GM18951 (cell line): ENCODE data around the gene TP53I11.

ENCODE experiments used
- POLR2A ChIP-seq: IDR thresholded peaks from 4 replicates; pipeline ENCODE4 v1.6.1; 2011; ENCODE audit warnings: mild to moderate bottlenecking; ENCODE audit not compliant: insufficient read length, insufficient read depth; ENCODE audit errors: extremely low read depth
- in situ Hi-C: fragments of 300-500 bp; cut with MboI; formaldehyde crosslinking; loops from one replicate; pipeline ENCODE4 v1.12.0; 2022; ENCODE audit warnings: low sequenced_read_pairs, mixed read lengths, inconsistent platforms; ENCODE audit not compliant: unreplicated experiment

The TP53I11 gene

DNA sequence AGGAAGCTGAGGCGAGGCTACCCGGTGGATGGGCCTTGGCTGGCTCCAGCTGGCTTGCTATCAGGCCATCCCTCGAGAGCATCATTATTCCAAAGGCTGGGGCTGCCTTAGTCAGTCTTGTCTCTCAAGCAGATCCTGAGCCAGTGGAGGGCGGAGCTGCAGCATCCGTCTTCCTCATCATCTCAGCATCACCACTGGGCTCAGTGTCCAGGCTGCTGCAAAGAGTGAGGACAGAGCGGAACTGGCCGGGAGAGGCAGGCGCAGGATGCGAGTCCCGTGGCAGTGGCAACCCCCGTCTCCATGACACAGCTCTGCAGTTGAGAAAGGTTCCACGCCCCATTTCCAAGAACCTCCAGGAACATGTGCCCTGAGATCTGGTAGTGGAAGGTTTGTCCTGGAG lies 4.4 kb downstream of the TP53I11 start:
- no peak for TF ChIP-seq POLR2A
- in situ Hi-C loops, result loop anchor here (25.0 kb wide), 1 partner anchor 391 kb away; no protein-coding TSS in a partner anchor

DNA sequence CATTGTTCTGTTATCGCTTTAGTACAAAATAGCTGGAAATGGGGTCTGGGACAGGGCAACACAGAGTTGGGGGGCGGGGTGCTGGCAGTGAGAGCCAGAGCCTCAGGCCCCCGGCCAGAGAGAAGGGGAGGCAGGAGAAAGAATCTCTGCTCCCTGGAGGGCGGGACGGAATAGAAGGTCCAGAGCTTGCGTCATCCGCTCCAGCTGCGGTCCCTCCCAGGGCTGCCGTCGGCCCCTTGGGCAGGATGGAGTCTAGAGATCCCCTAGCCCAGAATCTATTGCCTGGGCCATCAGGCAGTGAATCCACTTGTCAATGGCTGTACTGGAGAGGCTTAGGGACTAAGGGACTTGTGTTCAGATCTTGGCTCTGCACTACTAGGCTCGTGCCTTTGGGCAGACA lies 5.0 kb downstream of the TP53I11 start:
- in situ Hi-C loops, result loop anchor here (25.0 kb wide), 1 partner anchor 392 kb away; no protein-coding TSS in a partner anchor

DNA sequence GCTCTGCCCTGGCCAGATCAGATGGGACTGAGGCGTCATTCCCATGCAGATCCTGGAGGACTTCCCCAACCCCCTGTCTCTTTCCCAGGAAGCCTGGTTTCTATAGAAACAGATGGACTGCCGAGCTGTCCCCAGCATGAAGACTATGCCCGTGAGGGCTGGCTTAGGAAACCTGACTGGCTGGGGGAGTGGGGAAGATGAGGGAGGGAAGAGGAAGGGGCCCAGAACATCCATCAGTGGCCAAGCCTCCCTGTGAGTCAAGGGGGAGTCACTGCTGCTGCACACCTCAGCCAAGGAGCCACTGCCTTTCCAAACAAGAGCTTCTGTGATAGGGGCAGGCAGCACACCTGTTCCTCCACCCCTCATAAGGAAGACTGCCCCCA lies 5.8 kb downstream of the TP53I11 start:
- TF ChIP-seq POLR2A, result no peak
- in situ Hi-C loops, result loop anchor here (5.0 to 25.0 kb wide), 2 partner anchors 162 to 392 kb away; no protein-coding TSS in a partner anchor

More for the DNA sequence above, 5.0 kb downstream of the TP53I11 start:
- TF ChIP-seq POLR2A, result no peak

DNA sequence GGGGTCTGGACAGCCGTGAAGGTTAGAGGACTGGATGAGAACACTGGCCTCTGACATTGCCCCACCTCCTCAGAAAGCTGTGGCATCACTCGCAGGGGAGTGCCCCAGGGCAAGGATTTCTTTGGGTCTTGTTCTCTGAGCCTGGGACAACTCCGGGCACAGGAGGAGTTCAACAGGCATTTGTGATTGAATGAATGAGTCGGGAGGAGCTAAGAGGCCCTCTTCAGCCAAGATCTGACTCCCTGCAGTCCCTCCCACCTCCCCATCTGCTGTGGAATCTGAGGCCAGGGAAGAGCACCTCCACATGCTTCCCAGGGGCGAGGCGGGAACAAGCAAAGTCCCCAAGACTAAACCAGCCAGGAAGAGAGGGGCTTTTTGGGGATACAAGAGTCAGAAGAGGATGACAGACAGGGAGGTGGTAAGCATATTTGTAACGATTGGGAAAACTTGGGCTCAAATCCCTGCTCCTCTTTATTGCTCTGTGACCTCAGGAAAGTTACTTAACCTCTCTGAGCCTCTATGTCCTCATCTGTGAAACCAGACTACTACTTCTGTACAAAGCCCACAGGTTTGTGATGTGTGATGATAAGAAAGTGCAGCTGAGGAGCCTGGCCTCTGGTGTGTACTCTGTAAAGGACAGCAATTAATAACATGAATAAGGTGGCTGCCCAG lies 6.4 kb downstream of the TP53I11 start:
- TF ChIP-seq POLR2A, result no peak
- in situ Hi-C loops, result loop anchor here (5.0 to 25.0 kb wide), 2 partner anchors 163 to 393 kb away; no protein-coding TSS in a partner anchor

DNA sequence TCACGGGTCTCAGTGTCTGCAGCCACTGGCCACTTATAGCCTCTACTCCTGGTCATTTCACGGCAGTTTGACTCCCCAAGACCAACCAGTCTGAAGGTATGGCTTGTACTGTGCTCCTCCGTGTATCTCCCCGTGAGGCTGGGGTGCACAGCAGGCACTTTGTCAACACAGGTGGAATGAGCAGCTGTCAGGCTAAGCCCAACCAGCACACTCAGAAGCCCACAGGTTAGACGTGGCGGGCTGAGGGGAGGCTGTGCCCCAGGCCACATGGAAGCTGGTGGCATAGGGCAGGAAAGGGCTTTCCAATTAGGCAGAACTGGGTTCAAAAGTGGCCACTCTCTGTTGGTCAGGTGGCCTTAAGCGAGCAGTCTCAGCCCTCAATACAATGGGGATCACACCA lies 7.0 kb downstream of the TP53I11 start:
- in situ Hi-C loops, result loop anchor here (5.0 to 25.0 kb wide), 2 partner anchors 164 to 394 kb away; no protein-coding TSS in a partner anchor
- no peak for TF ChIP-seq POLR2A

DNA sequence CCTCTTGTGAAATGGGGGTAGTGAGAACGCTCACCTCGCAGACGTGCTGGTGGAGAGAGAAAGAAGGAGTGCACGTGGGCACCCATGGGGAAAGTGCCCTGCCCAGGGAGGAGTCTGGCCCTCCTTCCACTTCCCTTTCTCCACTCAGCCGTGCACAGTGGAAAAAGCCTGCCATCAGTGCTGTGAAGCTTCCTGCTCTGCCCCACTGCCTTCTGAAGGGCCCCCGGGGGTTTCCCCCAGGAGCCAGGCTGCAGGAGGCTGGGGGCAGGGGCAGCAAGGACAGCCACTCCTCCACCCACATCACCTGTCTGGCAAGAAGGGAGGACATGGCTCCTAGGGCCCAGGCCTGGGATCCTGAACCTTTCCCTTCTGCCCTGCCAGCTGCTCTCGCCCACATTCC lies 7.6 kb downstream of the TP53I11 start:
- TF ChIP-seq POLR2A, result no peak
- in situ Hi-C loops, result loop anchor here (5.0 to 25.0 kb wide), 2 partner anchors 164 to 394 kb away; no protein-coding TSS in a partner anchor

DNA sequence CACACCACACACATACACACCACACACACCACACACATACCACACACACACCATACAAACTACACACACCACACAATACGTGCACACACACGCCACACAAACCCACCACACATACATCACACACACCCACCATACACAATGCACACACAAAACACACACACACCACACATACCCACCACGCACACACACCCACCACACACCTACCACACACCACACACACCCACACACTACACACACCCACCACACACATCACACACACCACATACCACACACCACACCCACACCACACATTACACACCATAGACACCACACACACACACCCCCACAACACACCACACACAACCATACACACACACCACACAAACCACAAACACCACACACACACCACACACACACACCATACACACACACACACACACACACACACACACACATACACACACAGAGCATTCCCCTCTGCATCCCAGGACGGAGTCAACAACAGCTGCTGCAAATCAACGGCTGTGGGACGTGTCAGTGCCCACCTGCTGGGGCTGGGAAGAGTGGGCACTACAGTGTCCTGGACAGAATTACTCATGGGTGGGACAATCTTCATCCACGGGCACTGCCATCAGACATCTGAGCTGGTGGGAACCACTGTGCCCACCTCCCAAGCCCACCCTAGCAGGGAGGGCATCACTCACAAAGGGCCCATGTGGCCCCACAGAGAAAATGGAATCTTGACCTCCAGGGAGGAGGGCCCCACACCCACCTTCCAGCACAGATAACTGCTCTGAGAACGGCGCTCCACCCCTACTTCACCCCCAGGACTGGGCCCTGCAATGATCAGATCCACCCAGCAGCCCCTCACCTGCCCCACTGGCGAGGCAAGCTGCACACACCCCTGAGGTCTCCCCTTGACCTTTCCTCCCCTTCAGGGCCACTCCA lies 8.4 kb downstream of the TP53I11 start:
- in situ Hi-C loops, result loop anchor here (5.0 to 25.0 kb wide), 2 partner anchors 165 to 395 kb away; no protein-coding TSS in a partner anchor
- no peak for TF ChIP-seq POLR2A

DNA sequence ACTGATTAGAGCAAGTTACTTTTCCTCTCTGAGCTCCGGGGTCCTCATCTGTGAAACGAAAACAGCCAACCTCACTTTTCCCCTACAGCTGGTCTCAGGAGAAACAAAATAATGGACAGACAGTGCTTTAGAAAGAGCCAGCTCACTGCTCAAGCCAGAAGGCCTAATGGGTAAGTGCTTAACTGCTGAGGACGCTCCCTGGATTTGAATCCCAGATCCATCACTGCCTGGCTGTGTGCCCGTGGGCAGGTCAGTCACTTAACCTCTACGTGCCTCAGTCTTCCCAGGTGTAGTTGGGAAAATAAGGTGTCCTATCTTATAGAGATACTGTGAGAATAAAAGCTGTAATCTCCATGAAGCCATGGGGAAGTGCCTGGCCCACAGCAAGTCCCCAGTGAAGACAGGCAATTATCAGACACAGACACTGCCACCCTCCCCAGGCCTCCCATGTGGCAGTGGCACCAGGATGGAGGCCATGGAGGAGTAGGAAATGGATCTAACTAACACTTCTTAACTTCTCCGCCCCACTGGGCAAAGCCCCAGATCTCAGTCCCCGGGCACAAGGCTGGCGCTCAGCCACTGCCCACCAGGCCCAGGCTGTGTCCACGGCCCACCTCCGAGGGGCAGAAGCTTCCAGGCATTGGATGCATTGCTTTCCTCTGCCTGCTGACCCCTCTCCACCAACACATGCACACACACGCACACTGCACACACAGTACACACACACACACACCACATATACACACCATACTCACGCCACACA lies 9.2 kb downstream of the TP53I11 start:
- in situ Hi-C loops, result loop anchor here (5.0 to 25.0 kb wide), 2 partner anchors 166 to 396 kb away; no protein-coding TSS in a partner anchor
- no peak for TF ChIP-seq POLR2A

DNA sequence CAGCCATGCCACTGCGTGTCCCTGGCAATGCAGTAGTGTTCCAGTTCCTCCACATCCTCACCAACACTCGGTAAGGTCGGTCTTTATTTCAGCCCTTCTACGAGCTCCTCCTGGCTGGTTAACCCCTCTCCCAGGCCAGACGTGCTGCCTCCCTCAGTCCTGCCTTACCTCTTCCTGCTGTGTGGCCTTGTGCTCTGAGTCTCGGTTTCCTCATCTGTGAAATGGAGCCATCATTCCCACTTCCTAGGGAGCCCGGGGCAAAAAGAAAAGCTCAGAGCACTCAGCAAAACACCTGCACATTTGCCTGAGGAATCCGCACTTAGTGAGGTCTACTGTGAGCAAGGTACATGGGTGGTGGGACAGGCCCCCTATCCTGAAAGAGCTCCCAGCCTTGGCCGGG lies 9.8 kb downstream of the TP53I11 start:
- TF ChIP-seq POLR2A, result no peak
- in situ Hi-C loops, result loop anchor here (5.0 to 25.0 kb wide), 2 partner anchors 166 to 396 kb away; no protein-coding TSS in a partner anchor

DNA sequence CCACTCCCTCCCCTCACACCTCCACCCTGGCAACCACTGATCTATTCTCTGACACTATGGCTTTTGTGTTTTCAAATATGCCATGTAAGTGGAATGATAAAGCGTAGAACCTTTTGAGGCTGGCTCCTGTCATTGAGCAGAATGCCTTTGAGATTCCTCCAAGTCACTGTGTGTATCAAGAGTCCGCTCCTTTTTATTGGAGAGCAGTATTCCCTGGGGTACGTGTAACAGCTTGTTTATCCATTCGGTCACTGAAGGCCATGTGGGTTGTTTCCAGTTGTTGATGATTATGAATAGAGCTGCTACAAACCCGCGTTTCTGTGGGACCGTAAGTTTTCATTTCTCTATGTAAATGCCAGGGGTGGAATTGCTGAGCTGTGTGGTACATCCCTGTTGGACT lies 10.3 kb downstream of the TP53I11 start:
- in situ Hi-C loops, result loop anchor here (5.0 to 25.0 kb wide), 2 partner anchors 167 to 397 kb away; no protein-coding TSS in a partner anchor
- no peak for TF ChIP-seq POLR2A

DNA sequence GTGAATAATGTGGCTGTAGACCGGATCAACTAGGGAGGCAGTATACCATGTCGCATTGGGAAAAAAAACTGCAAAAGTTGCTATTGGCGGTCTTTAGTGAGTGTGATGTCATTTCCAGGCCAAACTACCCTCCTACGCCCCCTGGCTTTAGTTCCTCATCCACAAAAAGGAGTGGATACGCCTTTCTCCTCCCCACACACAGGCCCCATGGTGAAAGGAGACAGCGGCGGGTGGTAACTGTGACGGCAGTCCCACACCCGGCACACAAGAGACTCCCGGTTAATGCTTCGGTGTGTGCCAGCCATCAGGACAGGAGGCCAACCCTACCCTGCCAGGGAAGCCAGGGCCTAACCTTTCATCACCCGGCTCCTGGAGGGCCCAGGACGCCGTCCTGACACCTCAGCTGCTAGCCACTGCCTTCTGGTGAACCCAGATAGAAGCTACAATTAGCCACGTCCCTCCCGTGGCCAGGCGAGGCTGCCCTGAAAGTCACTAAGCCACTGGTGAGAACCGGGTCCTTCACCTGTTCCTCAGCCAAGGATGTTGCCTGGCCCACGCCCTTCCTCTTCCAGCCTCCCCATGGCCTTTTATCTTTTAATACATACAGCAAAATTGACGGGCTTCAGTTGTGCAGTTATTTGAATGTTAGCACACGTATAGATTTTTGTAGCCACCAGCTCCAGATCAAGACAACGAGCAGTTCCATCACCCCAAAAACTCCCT lies 10.8 kb downstream of the TP53I11 start:
- no peak for TF ChIP-seq POLR2A
- in situ Hi-C loops, result loop anchor here (5.0 to 25.0 kb wide), 2 partner anchors 167 to 397 kb away; no protein-coding TSS in a partner anchor

DNA sequence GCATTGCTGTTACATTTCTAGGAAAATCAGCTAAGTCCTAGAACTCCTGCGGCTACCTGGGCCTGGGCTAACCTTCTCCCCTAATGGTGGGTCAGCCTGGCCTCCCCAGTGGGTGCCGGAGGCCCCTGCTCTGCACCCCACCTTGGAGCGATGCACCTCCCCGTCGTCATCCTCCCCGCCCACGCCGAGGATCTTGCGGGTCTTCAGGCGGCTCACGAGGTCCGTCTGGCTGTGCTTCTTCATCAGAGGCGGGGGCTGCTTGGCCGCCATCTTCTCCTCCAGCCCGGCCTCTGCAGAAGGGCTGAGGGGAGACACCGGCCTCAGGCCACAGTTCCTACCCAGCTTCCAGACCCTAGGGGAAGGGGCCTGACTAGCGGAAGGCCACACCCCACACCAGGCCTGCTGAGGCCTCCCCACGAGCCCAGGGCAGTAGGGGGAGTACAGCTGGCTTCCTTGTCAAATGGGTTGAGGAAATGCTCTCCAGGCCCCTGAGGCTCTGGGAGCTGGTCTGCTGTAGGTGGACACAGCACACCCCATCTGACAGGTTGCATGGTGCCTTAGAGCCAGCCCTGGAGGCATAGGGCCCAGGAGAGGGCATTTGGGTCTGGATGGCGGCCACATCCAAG lies 12.5 kb downstream of the TP53I11 start:
- in situ Hi-C loops, result loop anchor here (25.0 kb wide), 1 partner anchor 399 kb away; no protein-coding TSS in a partner anchor

More for the DNA sequence above, 12.5 kb downstream of the TP53I11 start:
- TF ChIP-seq POLR2A, result no peak
